MM.1S (cell line): ENCODE results near the gene EIF2D.

Experiments used
- EZH2 ChIP-seq: fragments of 300-600 bp; sonication (generic); optimal IDR thresholded peaks from 2 replicates; pipeline ENCODE3; 2017; ENCODE audit warnings: low read depth, mild to moderate bottlenecking, antibody characterized with exemption, low read length, mixed read lengths
- EZH2phosphoT487 ChIP-seq: fragments of 300-600 bp; sonication (generic); IDR thresholded peaks from 2 replicates; pipeline ENCODE4 v1.6.1; 2018; ENCODE audit warnings: antibody characterized with exemption, low read length
- TF ChIP-seq, protein P1 (sequence below): fragments of 300-600 bp; sonication (generic); IDR thresholded peaks from 2 replicates; pipeline ENCODE4 v1.5.1; 2016; ENCODE audit warnings: antibody characterized with exemption, low read length, mixed read lengths

GRCh38 chr1:206591696-206592095, 20.6 kb downstream of the EIF2D start:
- TF ChIP-seq, protein P1, sequence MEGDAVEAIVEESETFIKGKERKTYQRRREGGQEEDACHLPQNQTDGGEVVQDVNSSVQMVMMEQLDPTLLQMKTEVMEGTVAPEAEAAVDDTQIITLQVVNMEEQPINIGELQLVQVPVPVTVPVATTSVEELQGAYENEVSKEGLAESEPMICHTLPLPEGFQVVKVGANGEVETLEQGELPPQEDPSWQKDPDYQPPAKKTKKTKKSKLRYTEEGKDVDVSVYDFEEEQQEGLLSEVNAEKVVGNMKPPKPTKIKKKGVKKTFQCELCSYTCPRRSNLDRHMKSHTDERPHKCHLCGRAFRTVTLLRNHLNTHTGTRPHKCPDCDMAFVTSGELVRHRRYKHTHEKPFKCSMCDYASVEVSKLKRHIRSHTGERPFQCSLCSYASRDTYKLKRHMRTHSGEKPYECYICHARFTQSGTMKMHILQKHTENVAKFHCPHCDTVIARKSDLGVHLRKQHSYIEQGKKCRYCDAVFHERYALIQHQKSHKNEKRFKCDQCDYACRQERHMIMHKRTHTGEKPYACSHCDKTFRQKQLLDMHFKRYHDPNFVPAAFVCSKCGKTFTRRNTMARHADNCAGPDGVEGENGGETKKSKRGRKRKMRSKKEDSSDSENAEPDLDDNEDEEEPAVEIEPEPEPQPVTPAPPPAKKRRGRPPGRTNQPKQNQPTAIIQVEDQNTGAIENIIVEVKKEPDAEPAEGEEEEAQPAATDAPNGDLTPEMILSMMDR = no peak
- TF ChIP-seq EZH2 (no peak), EZH2phosphoT487 (no peak)
